Lower leg skin (tissue), 4 donors: Measurements from ENCODE around the gene DLD. TPM values are rescaled to one million over a fixed set of nuclear protein-coding genes. Genes with fewer than 3 reads are reported as not detected.
"Not testable (repeated sequence)": the region's sequence is repeated elsewhere in the genome, so short reads cannot be mapped to it uniquely, and the experiment has no call there.

Experiments
- DNase-seq, 2 donors: peaks; one replicate each; pipeline ENCODE4 v3.0.0-alpha.2; 2019; ENCODE audit warnings: low spot score in 2 of 2
- H3K4me3 ChIP-seq: fragments of 200-600 bp; sonication (generic); 2 replicates; pipeline ENCODE4 v1.5.1; 2017; ENCODE audit warnings: mild to moderate bottlenecking, low read depth; ENCODE audit not compliant: poor library complexity, severe bottlenecking
- POLR2A ChIP-seq, 2 donors: fragments of 450-650 bp; IDR thresholded peaks; one replicate each; pipeline ENCODE4 v1.6.1; 2016 to 2017; ENCODE audit warnings: antibody characterized with exemption in 2 of 2, mild to moderate bottlenecking in 1 of 2, moderate library complexity in 1 of 2
- WGBS, 2 donors: methylation state at CpG; one replicate each; pipeline ENCODE4 v1.1.5; 2018; 5-methylcytosine and 5-hydroxymethylcytosine counted together
- intact Hi-C: fragments of 100-400 bp; cut with DNase I; formaldehyde crosslinking; loops from one replicate; pipeline ENCODE4 v1.15.0; 2023; ENCODE audit warnings: low total_unique reads
- total RNA-seq, 4 donors: library from RNA; depleted of rRNA; stranded (reverse); fragments of >200 nt; gene quantifications; one replicate each; pipeline ENCODE4 v1.1.0, GENCODE V29; 2016
- TF ChIP-seq, protein P1 (sequence below), 3 donors: fragments of 450-650 bp; IDR thresholded peaks; one replicate each; pipeline ENCODE4 v1.5.1; 2016; ENCODE audit warnings: antibody characterized with exemption in 3 of 3, mild to moderate bottlenecking in 3 of 3, moderate library complexity in 2 of 3

The DLD gene, protein sequence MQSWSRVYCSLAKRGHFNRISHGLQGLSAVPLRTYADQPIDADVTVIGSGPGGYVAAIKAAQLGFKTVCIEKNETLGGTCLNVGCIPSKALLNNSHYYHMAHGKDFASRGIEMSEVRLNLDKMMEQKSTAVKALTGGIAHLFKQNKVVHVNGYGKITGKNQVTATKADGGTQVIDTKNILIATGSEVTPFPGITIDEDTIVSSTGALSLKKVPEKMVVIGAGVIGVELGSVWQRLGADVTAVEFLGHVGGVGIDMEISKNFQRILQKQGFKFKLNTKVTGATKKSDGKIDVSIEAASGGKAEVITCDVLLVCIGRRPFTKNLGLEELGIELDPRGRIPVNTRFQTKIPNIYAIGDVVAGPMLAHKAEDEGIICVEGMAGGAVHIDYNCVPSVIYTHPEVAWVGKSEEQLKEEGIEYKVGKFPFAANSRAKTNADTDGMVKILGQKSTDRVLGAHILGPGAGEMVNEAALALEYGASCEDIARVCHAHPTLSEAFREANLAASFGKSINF
- total RNA-seq = 100 to 1,000 TPM in 1 of 4 donors, 10 to 100 TPM in 3; 52.2 to 139 (median 69.7) TPM

DNA sequence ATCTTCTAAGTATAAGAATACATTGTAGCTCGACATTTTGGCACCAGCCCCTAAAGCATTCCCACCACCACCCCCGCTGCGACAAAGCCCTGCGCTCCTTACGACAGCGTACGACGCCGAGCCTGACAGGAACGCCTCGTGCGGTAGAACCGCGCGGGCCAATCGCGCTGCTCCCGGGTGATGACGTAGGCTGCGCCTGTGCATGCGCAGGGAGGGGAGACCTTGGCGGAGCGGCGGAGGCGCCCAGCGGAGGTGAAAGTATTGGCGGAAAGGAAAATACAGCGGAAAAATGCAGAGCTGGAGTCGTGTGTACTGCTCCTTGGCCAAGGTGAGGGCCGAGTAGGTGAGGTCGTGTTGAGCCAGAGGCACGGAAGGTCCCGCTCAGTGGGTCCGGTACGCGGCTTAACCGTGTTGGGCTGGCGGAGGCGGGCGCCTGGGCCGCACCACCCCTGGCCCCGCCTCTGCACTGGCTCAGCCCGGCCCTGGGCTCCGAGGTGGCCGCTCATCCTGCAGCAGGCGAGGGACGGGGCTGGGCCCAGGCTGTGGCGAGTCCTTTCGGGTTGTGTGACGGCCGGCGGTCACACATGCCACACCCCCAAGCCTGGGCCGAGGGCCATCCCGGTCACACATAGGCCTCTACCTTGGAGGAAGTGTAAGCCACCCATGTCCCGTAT is at the start of gene DLD:
DLD (plus strand) TSS at position 222 of the 674 bp plus-strand sequence; CDS start at position 290, 68 bp downstream.
- peak; percentile 90 to 99 for DNase-seq
- intact Hi-C loops = no loop called here
- 0 to 1% methylated on average over 49 to 54 of the region's 55 CpGs for WGBS, 2 donors
- peak within 1 kb of the TSS; percentile 67 for H3K4me3 ChIP-seq
- peak in 1 of 2 donors; percentile 70 for TF ChIP-seq POLR2A (IDR thresholded peaks at IDR 0.05)
- TF ChIP-seq, protein P1, sequence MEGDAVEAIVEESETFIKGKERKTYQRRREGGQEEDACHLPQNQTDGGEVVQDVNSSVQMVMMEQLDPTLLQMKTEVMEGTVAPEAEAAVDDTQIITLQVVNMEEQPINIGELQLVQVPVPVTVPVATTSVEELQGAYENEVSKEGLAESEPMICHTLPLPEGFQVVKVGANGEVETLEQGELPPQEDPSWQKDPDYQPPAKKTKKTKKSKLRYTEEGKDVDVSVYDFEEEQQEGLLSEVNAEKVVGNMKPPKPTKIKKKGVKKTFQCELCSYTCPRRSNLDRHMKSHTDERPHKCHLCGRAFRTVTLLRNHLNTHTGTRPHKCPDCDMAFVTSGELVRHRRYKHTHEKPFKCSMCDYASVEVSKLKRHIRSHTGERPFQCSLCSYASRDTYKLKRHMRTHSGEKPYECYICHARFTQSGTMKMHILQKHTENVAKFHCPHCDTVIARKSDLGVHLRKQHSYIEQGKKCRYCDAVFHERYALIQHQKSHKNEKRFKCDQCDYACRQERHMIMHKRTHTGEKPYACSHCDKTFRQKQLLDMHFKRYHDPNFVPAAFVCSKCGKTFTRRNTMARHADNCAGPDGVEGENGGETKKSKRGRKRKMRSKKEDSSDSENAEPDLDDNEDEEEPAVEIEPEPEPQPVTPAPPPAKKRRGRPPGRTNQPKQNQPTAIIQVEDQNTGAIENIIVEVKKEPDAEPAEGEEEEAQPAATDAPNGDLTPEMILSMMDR (IDR thresholded peaks at IDR 0.05) = no peak

DNA sequence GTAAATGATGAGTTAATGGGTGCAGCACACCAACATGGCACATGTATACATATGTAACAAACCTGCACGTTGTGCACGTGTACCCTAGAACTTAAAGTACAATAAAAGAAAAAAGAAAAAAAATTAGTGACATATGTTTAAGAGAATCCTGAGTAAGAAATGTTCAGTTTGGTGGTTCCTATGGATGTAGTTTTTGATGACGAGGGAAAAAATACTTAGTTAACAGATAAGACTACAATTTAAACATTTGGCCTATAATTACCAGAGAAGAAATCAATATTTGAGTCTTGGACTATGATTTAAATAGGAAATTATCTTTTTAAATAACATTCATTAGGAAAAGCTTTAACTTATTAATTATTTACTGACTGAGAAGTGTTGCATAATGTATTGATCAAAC is 48.8 kb upstream of the DLD start:
- TF ChIP-seq, protein P1 (IDR thresholded peaks at IDR 0.05) = no peak
- TF ChIP-seq POLR2A (IDR thresholded peaks at IDR 0.05) = no peak
- no peak overlapping the region for H3K4me3 ChIP-seq
- 95 to 97% methylated on average over 3 of the region's 3 CpGs for WGBS, 2 donors
- DNase-seq = no peak
- intact Hi-C loops = no loop called here

DNA sequence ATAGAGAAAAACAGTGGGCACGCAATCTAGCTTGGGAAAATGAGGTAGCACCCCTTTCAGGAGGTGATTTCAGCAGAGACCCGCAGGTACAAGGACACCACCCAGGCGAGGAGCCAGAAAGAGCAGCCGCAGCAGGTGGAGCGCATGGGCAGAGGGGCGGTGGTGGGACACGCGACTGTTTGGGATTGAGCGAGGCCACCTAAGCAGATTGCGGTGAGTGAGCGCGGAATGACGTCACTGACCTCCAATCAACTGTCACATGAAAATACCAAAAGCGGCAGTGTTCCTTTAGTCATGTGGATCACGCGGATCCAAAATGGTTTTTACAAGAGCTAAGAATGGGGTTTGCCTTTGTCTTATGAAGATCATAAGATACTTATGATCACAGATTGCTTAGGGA is 47.8 kb upstream of the DLD start:
- intact Hi-C loops = no loop called here
- no peak for DNase-seq
- TF ChIP-seq, protein P1 (IDR thresholded peaks at IDR 0.05) = no peak
- TF ChIP-seq POLR2A (IDR thresholded peaks at IDR 0.05) = no peak
- H3K4me3 ChIP-seq = no peak overlapping the region
- 91 to 93% methylated on average over 16 of the region's 16 CpGs for WGBS, 2 donors

DNA sequence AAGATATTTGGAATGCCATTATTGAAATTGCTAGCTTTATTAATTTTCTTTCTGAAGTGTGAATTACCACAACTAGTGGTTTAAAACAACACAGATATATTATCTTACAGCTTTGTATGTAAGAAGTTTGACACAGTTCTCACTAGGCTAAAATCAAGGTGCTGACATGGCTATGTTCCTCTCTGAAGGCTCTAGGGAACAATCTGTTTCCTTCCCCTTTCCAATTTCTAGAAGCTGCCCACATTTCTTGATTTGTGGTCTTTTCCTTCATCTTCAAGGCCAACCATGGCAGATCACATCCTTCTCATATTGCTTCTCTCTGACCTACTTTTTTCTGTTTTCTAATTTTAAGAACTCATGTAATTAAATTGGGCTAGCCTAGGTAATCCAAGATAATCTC is 44.7 kb upstream of the DLD start:
- TF ChIP-seq POLR2A (IDR thresholded peaks at IDR 0.05) = no peak
- TF ChIP-seq, protein P1 (IDR thresholded peaks at IDR 0.05) = no peak
- no peak overlapping the region for H3K4me3 ChIP-seq
- intact Hi-C loops = no loop called here
- DNase-seq = no peak

DNA sequence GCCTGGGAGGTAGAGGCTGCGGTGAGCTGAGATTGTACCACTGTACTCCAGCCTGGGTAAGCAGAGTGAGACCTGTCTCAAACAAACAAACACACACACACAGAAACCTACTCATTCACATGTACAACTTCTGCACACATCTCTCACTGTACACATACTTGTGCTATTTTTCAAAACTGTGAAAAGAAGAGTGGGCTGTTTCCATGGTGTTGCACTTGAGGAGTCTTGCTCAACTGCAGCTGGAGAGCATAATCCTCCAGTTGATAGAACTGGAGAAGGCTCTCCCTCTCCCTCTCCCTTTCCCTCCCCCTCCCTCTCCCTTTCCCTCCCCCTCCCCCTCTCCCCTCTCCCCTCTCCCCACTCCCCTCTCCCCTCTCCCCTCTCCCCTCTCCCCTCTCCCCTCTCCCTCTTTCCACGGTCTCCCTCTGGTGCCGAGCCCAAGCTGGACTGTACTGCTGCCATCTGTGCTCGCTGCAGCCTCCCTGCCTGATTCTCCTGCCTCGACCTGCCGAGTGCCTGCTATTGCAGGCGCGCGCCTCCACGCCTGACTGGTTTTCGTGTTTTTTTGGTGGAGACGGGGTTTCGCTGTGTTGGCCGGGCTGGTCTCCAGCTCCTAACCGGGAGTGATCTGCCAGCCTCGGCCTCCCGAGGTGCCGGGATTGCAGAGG is 43.7 kb upstream of the DLD start:
- TF ChIP-seq POLR2A (IDR thresholded peaks at IDR 0.05) = no peak
- TF ChIP-seq, protein P1 (IDR thresholded peaks at IDR 0.05) = no peak
- 93 to 94% methylated on average over 14 to 17 of the region's 18 CpGs for WGBS, 2 donors
- peak in 1 of 2 donors; percentile 61 for DNase-seq
- intact Hi-C loops = no loop called here
- no peak overlapping the region for H3K4me3 ChIP-seq

DNA sequence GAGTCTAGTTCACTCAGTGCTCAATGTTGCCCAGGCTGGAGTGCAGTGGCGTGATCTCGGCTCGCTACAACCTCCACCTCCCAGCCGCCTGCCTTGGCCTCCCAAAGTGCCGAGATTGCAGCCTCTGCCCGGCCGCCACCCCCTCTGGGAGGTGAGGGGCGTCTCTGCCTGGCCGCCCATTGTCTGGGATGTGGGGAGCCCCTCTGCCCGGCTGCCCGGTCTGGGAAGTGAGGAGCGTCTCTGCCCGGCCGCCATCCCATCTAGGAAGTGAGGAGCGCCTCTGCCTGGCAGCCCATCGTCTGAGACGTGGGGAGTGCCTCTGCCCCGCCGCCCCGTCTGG is 43.2 kb upstream of the DLD start:
- 95 to 98% methylated on average over 4 to 12 of the region's 20 CpGs for WGBS, 2 donors
- H3K4me3 ChIP-seq, intact Hi-C loops: not testable (repeated sequence)
- DNase-seq = peak in 1 of 2 donors; percentile 18

DNA sequence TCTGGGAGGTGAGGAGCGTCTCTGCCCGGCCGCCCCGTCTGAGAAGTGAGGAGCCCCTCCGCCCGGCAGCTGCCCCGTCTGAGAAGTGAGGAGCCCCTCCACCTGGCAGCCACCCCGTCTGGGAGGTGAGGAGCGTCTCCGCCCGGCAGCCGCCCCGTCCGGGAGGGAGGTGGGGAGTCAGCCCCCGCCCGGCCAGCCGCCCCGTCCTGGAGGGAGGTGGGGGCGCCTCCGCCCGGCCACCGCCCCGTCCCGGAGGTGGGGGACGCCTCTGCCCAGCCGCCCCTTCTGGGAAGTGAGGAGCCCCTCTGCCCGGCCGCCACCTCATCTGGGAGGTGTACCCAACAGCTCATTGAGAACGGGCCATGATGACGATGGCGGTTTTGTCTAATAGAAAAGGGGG is 42.8 kb upstream of the DLD start:
- H3K4me3 ChIP-seq, intact Hi-C loops: not testable (repeated sequence)
- 97 to 98% methylated on average over 24 to 27 of the region's 31 CpGs for WGBS, 2 donors
- peak in 1 of 2 donors; percentile 58 for DNase-seq
